Measurements from ENCODE around the gene CMBL.

DNA sequence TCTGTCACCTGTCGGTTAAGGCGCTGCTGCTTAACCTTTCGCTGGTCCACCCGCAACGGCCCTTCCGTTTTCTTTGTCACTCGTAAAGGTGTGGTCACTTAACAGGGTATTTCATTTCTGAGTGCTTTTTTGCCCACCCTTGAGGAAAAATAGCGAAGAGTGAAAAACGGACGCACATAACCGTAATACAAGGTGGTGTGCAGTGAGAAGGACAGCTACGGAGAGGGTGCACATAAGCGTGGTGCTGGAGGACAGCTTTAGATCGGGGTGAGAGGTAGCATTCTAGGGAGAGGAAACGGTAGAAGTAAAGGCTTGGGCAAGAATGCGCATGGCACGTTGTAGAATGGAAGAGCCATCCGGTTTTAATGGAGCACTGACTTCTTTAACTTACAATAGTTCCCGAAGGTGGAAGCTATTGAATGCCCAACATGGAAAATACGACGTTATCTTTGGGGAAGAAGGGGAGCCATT is 56.9 kb downstream of the CMBL start:
- TF ChIP-seq POLR2AphosphoS5 (IDR thresholded peaks at IDR 0.05) (no peak), POLR2A (IDR thresholded peaks at IDR 0.05) (no peak), EP300 (IDR thresholded peaks at IDR 0.05) (no peak)
- TF ChIP-seq, protein P1, sequence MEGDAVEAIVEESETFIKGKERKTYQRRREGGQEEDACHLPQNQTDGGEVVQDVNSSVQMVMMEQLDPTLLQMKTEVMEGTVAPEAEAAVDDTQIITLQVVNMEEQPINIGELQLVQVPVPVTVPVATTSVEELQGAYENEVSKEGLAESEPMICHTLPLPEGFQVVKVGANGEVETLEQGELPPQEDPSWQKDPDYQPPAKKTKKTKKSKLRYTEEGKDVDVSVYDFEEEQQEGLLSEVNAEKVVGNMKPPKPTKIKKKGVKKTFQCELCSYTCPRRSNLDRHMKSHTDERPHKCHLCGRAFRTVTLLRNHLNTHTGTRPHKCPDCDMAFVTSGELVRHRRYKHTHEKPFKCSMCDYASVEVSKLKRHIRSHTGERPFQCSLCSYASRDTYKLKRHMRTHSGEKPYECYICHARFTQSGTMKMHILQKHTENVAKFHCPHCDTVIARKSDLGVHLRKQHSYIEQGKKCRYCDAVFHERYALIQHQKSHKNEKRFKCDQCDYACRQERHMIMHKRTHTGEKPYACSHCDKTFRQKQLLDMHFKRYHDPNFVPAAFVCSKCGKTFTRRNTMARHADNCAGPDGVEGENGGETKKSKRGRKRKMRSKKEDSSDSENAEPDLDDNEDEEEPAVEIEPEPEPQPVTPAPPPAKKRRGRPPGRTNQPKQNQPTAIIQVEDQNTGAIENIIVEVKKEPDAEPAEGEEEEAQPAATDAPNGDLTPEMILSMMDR (IDR thresholded peaks at IDR 0.05) = no peak
